GM18507 (cell line): ENCODE measurements around the gene CLEC16A.
A peak's percentile ranks its signal among the peaks of the same experiment; 100 is the strongest.
"Not testable (repeated sequence)": the region's sequence is repeated elsewhere in the genome, so short reads cannot be mapped to it uniquely, and the experiment has no call there.

ENCODE experiments used
- DNase-seq: peaks from one replicate; pipeline ENCODE4 v3.0.0; 2011; ENCODE audit warnings: low read depth; ENCODE audit not compliant: insufficient read length; ENCODE audit errors: extremely low spot score
- FAIRE-seq: peaks from 2 replicates; lab custom pipeline; 2011; peaks lifted over from hg19 to GRCh38; lab: Jason Lieb, UNC

CLEC16A gene

DNA sequence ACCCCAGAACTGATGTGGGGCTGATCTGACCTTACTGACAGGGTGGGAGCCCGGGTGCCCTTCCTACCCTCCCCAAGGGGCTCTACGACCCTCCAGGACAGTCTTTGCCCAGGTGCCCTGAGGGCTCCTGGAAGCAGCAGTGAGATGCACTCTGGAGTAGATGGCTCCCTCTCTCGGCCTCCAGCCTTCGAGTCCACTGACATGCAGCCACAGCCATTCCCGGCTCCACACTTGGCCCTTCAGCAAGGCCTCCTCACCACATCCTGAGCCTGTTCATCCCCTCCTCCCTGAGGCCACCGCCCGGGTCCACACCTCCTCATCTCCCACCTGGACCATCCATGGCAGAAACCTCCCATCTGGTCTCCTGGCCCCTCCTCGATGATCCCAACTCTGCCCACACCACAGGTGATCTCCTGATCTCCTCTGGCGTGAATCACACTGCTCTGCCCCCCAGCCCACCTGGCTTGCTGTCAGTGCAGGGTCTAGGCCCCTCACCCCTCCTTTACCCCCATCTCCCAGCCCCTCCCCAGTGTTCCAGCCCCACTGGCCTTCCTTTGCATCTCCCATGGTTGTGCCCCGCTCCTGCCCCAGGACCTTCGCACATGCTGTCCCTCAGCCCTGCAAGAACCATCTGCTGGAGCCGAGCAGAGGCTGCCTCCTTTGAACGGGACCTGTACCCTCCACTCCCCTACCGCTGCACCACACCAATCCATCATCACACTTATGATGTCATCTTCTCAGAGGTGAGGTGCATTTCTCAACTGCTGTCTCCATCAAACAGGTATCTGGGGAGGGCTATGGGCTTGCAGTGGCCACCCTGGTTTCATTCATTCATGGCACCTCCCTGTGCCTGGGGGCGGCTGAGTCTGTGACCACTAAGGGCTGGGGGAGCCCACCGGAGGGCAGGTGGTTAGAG, 267.0 kb downstream of the CLEC16A start:
- FAIRE-seq (no peak), DNase-seq (no peak)

DNA sequence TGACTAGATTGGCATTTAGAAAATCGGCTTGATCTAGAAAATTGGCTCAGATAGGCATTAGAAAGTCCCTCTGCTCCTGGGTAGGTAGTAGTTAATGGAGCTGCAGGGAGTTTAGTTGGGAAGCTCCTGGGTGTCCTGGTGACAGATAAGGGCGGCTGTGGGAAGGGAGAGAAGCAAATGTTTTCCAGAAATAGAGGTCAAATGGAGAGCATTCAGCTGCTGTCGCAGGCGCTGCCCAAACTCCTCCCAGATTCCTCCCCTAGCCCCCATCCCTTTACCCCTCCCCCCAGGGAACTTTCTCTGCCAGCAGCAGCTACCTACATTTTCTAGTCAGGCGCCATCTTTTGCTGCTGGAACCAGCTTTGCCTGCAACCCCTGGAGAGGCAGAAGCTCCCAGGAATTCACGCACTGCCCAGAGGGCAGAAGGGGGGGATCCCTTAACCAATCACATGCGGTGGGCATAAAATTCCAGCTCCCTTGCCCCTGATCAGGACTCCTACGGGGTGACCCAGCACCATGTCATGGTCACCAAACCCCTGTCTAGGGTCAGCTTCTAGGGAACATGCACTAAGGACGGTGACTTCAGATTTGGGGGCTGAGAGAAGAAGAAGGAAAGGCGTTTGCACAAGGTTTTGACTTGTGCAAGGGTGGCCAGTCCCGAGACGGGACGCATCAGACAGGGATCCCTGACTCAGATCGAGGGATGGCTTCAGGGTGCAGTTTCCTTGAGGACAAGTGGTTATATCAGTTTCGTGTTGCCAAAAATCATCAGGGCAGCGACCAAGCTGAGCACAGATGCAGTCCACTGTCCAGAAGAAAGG, 267.8 kb downstream of the CLEC16A start:
- DNase-seq (no peak), FAIRE-seq (no peak)

DNA sequence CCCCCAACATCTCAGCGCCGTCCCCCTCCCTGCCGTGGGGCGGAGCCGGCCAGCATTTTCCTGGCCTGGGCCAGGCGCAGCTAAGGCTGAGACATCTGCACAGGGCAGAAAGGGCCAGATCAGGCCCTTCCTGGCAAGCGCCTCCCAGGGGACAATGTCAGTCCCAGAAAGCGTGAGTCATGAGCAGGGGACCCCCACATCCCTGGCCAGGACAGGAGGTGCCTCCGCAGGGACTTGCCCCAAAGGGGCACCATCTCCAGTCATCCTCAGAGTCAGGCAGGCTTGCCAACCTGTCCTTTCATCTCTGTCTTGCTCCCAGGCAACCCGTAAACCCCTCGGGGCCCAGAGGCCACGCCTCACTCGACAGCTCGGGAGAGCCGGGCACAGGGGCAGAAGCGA, 268.4 kb downstream of the CLEC16A start:
- peak; percentile 35 for FAIRE-seq
- DNase-seq: no peak

DNA sequence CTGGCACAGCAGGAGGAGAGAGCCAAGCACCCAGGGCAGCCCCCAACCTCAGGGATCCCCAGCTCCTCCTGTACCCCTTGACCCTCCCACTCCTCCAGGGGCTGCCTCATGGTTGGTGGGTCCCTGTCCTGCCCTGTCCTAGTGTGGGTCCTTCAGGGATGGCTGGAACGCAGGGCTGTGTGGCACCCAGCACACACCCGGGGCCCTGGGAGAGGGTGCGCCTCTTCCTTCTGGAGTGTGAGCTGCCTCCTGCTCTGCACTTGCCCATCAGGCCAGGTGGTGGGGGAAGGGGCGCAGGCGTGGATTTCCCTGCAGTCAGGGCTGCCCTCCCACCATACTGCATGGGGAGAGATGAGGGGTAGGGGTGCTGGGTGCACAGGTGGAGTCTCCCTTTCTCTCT, 269.0 kb downstream of the CLEC16A start:
- DNase-seq (no peak), FAIRE-seq (no peak)

DNA sequence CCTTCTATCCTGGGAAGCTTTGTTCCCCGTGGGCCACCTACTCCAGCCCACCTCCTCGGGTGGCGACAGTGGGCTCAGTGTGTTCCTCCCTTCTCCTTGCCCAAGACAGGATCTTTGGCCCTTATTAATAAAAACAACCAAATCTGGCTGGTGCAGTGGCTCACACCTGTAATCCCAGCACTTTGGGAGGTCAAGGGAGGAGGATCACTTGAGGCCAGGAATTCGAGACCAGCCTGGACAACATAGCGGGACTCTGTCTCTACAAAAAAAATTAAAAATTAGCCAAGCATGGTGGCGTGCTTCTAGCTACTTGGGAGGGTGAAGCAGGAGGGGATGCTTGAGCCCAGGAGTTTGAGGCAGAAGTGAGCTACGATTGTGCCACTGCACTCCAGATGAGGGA, 269.4 kb downstream of the CLEC16A start:
- no peak for DNase-seq
- no peak for FAIRE-seq

DNA sequence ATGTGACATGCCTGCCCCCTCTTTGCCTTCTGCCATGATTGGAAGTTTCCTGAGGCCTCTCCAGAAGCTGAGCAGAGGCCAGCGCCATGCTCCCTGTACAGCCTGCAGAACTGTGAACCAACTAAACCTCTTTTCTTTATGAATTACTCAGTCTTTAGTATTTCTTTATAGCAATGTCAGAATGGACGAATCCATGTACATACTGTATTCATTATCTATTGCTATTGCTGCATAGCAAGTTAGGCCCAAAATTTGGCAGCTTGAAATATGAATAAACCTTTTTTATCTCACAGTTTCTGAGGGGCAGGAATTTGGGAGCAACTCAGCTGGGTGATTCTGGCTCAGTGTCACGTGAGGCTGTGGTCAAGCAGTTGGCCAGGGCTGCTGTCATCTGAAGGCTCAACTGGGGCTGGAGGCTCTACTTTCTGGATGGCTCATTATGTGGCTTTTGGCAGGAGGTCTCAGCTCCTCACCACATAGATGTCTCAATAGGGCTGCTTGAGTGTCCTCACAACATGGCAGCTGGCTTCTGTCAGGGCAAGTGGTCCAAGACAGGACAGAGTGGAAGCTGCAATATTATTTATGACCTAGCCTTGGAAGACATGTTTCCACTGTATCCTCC, 271.7 kb downstream of the CLEC16A start:
- DNase-seq (no peak), FAIRE-seq (no peak)

DNA sequence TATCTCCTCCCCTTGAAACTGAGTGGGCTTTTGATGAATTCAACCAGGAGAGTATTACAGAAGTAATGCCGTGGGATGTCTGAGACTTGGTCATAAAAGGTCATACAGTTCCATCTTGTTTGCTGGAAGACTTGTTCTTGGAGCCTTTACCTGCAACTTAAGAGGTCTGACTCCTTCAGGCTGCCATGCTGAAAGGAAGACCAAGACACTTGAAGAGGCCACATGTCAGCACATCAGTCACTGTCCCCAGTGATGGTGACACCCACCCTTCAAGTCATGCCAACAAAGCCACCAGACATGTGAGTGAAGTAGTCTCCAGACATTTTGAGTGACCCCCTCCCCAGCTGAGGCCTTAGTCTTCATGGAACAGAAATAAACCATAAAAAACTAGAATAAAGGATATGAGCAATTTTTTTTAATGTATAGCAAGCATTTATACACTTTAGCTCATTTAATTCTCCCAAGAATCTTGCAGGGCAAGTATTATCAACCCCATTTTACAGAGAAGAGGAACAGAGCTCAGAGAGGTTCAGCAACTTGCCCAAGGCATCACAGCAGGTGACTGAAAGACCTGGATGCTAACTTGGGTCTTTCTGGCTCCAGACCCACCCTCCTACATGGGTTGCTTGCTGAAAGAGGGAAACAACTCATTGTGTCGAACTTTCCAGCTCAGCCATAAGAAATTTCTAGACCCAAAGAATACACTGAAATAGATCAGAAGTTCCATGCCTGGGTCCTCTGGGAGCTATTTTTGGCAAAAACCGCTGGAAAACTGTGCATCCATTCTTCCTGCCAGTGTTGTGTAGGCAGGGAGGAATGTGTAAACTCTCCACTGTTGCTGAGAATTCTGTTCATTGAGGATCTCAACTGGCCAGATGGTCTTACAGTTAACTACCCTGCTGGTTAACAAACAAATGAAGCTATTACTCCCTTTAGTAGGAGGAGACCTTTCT, 273.6 kb downstream of the CLEC16A start:
- no peak for FAIRE-seq
- no peak for DNase-seq

DNA sequence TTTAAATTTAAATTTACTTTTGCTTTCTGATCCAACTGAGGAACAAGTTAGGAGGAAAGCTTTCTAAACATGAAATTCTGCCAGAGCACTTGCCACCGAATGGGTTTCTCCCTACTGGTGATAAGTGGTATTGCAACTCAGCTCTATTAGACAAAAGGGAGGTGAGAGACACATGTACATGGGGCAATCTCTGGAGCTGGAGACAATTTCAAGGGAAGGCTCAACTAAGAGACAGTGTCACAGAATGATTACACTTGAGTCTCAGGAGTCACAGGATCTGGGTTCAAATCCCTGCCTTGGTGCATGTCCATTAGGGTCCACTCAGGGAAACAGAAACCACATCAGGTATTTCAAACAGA, 274.2 kb downstream of the CLEC16A start:
- DNase-seq: no peak
- FAIRE-seq: no peak

DNA sequence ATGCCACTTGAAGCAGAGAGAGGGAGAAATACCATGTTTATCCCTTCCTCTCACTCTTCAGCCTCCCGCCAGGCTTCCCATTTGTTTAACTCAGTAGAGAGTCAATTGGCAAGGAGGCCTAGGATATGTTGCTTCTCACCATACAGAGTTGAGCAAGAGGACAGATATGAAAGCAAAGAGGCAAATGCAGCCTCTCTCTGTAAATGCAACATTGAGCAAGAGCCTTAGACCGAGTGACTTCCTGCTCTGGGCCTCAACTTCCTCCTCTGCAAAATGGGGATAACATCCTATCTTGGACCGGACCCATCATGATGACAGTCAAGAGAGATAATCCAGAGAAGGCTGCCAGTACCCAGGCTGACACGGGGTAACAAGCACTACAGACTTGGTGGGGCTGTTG, 274.8 kb downstream of the CLEC16A start:
- FAIRE-seq (no peak), DNase-seq (no peak)

DNA sequence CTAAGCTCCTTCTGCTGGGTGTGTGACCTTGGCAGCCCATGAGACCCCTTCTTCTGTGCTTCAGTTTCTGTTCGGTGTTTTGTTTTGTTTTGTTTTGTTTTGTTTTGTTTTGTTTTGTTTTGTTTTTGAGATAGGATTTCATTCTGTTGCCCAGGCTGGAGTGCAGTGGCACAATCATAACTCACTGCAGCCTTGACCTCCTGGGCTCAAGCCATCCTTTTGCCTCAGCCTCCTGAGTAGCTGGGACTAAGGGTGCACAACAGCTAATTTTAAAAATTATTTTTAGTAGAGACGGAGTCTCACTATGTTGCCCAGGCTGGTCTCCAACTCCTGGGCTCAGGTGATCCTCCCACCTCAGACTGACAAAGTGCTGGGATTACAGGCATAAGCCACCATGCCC, 276.1 kb downstream of the CLEC16A start:
- FAIRE-seq: not testable (repeated sequence)

DNA sequence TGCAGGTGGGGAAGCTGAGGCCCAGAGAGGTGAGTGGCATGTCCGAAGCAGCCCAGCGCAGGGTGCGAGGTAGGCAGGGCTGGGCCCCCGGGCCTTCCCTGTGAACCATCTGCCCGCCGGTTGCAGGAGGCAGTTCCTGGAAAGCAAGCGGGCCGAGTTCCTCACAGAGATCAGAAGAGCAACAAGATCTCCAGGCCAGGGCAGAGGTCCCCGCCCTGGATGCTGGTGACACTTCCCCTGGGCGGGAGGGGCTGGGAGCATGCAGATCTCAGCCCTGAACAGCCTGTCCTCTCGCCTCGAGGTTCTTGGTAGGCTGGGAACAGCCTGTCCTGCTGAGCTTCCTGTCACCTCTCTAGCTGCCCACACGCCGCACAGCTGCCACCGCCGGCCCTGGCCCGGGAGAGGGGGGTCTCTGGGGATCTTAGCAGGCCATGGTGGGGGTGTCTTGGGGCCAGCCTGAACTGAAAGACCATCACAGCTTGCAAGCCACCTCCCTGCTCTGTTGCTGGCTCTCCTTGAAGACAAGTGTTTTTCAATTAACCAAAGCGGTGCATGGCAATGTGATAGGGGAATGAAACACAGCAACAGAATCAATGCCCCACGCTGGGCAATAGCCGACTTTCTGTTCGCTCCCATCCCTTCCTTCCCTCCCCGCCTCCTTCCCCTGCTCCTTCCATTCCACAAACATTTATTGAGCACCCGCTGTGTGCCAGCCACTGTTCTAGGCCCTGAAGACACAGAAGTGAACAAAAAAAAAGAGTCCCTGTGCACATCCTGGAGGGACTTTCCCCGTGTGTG, 279.9 kb downstream of the CLEC16A start:
- FAIRE-seq: no peak
- peak; percentile 66 for DNase-seq

More for the DNA sequence above, 276.1 kb downstream of the CLEC16A start:
- not testable (repeated sequence) for DNase-seq

DNA sequence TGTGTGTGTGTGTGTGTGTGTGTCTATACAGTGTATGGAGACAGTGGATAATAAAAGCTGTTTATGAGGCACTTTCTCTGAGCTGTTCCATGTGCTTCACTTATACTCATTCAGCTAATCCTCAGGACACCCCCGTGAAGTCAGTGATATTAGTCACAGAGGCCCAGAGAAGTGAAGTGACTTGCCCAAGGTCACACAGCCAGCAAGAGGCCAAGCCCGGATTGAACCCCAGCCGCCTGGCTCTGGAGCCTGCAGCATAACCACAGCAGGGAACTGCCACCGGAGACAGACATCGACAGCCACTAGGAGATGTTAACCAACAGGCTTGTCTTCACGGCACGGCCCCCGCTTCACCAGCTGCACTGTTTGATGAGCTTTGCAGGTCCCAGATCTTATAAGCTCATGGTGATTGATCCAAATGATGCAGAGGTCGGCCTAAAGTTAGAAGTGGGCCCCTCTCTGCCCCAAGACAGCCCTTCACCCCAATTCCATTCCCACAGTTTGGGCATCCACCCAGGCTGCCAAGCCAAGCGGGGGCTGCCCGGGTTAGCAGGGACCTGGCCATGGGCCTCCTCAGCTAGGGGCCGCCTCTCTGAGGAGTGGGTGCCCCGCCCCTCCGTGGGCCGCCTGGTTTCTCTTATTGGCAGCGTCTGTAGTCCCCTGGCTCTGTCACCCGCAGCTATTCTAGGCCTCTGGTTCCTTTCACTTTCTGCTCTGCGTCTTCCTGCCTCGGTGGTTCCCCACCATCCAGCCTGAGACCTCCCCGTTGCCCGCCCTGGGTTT, 280.7 kb downstream of the CLEC16A start:
- DNase-seq (peak; percentile 88), FAIRE-seq (peak; percentile 98)

DNA sequence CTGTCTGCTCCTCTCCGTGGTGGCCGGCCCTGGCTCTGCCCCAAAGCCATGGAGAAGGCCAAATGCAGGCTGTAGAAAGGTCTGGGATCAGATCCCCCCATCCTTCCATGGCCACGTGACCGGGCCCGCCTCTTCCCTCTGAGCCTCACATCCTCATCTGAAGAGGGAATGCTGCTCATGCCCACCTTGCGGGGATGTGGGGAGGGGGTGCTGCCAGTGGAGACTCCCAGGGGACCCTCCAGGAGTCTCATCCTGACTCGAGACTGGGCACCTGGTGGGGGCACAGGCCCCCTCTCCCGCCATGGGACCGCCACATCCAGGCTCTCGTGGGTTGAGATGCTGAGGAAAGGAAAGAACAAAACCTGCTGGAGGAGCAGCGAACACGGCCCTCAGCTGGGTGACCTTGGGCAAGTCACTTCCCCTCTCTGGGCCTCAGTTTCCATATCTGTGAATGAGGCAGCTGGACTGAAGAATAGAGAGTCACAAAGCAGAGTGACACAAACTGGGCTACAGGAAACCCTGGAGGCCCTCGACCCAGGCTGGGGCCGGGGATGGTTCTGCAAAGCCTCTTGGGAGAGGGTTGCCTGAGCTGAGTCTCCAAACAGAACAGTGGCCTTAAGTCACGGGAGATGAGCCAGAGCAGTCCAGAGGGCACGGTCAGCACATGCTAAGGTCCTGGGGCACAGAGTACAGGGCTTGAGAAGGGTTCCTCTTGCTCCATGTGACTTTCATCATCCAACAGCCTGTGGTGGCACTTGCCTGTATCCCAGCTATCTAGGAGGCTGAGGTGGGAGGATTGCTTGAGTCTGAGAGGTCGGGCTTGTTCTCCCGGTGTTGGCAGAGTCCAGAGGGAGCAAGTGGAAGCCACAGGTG, 281.5 kb downstream of the CLEC16A start:
- FAIRE-seq: no peak

DNA sequence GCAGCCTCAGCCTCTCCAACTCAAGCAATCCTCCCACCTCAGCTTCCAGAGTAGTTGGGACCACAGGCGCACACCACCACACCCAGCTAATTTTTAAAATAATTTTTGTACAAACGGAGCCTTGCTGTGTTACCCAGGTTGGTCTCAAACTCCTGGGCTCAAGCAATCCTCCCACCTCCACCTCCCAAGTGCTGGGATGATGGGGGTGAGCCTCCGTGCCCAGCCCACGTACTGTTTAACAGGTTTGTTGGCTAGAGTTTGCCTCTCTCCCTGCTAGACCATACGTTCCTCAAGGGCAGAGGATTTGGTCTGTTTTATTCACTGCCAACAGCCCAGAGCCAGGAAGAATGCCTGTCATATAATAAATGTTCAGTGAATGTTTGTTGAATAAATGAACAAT, 285.1 kb downstream of the CLEC16A start:
- FAIRE-seq (no peak), DNase-seq (no peak)

More for the DNA sequence above, 281.5 kb downstream of the CLEC16A start:
- DNase-seq: no peak

DNA sequence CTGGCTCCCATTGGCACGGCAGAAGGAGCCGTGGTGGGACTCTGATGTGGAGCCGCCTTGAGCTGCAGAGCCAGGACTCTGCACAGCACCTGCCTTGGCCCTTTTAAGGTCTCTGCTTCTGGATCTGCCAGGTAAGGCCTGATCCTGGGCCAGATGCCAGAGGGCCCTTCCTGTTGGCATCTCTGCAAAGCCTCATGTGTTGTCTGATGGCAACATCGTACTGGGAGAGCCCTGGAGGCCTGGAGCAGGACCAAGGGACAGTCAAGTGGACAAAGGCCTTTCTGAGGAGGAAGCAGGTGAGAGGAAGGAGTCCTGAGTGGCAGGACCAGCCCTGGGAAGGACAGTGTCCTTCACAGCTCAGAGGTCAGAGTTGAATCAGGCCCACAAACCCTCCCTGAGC, 285.5 kb downstream of the CLEC16A start:
- FAIRE-seq: no peak
- DNase-seq: no peak

DNA sequence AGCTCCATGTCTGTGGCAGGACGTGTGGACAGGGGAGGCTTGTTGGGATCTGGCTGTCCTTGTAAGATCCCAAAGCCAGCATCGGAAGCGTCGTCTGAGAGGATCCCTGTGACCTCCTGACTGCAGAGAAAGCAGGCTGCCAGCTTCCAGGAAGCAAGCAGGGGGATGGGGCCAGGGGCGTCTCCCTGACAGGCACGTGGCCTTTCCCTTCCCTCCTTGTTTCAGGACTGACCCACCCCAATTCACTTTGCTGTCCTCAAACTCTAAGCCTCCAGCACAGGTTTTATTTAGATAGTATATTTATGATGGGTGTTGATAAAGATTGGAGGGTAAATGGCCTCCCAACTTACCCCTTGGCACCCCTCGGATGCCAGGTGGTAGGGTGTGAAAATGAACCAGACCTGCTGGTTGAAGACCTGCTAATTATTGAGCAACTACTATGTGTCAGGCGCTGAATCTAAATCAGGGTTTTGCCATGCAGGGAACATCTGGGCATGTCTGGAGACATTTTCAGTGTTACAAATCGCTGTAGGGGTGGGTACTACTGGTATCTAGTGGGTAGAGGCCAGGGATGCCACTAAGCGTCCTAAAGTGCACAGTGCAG, 287.1 kb downstream of the CLEC16A start:
- DNase-seq (no peak), FAIRE-seq (no peak)
